ENCODE data around the gene ZNF367. TPM values are rescaled to one million over a fixed set of nuclear protein-coding genes. Genes with fewer than 3 reads are reported as not detected.

Gene ZNF367
- total and polyA plus RNA-seq, 9 of the 15 experiments (the other 6 are each of a cell fraction or from before 2014, with no cell fraction given) = 2.7 to 14.4 (median 10.0) TPM

GRCh38 chr9:96388144-96388543 lies 30.0 kb downstream of the ZNF367 start:
- CTCF ChIA-PET (ENCODE audit: low intra/inter-chr PET ratio) = no interaction called here
- no peaks in the 10 kb centered on the region for H3K27me3 ChIP-seq (ENCODE audit: control insufficient read depth in 2 of 2, insufficient read depth in 2 of 2, low read length in 2 of 2)
- no peak overlapping the region for H2AFZ ChIP-seq (ENCODE audit: low read depth, low read length)
- WGBS (ENCODE audit: insufficient coverage, low coverage, missing lambda C conversion rate) = 98% methylated on average over 9 of the region's 11 CpGs
- H3K9me1 ChIP-seq (ENCODE audit: control insufficient read depth, insufficient read depth, low read length) = no peaks in the 10 kb centered on the region
- no TSS peak for BruUV-seq (replicated peaks)
- TF ChIP-seq CEBPB (tag; IDR thresholded peaks at IDR 0.05) = no peak
- no peak for TF ChIP-seq TSC22D4 (tag; IDR thresholded peaks at IDR 0.05)
- no peak for TF ChIP-seq NEUROD1 (IDR thresholded peaks at IDR 0.05; ENCODE audit: borderline replicate concordance, low read depth, low read length, partially characterized antibody)
- TF ChIP-seq FOS (IDR thresholded peaks at IDR 0.05; ENCODE audit: extremely low read depth, insufficient read length) = no peak
- no peak for TF ChIP-seq NKRF (IDR thresholded peaks at IDR 0.05; ENCODE audit: borderline replicate concordance)
- no peak for TF ChIP-seq EP400 (IDR thresholded peaks at IDR 0.05)
- no peak for TF ChIP-seq DIDO1 (tag; IDR thresholded peaks at IDR 0.05; ENCODE audit: low read depth)
- TF ChIP-seq ZHX1 (conservative IDR thresholded peaks at IDR 0.05; ENCODE audit: low read length) = no peak
- in situ Hi-C loops (cut with MboI) = no loop called here
- H3K4me3 ChIP-seq = no peak overlapping the region
- no peaks in the 10 kb centered on the region for H3K79me2 ChIP-seq (ENCODE audit: control insufficient read depth, insufficient read depth, low read length)
- H3K36me3 ChIP-seq (ENCODE audit: control insufficient read depth, insufficient read depth, low read length) = peaks cover 82% of the 10 kb centered on the region
- FAIRE-seq (no peak), ATAC-seq (no peak), DNase-seq (ENCODE audit: extremely low read depth in 1 of 4, low spot score in 3 of 4) (no peak)
- peaks cover 4 to 13% of the 10 kb centered on the region in 2 experiments; a peak in 3 of 5 replicates for H3K4me1 ChIP-seq (replicated peaks in 1 of 2; ENCODE audit: control insufficient read depth in 2 of 2, insufficient read depth in 2 of 2, low read length in 2 of 2)
- no peak overlapping the region for H3K27ac ChIP-seq (ENCODE audit: extremely low read depth, low read depth, low read length)
- intact Hi-C loops (cut with micrococcal nuclease) = no loop called here
- POLR2A ChIA-PET = interaction anchor here (1.6 kb wide), 1 partner anchor 21 kb away, joined by 4 read pairs; no protein-coding TSS in a partner anchor
- no peak overlapping the region for H3K4me2 ChIP-seq (ENCODE audit: insufficient read depth, low read length)
- no peaks in the 10 kb centered on the region for H3K9me3 ChIP-seq (replicated peaks; ENCODE audit: control insufficient read depth, insufficient read depth, low read depth, low read length)
- no peak overlapping the region for H3K9ac ChIP-seq (ENCODE audit: insufficient read depth in 1 of 2, low read depth in 2 of 2, low read length in 2 of 2)
- H4K20me1 ChIP-seq (replicated peaks; ENCODE audit: control insufficient read depth, insufficient read depth, low read length) = no peaks in the 10 kb centered on the region

Measured in K562 (cell line).